DOHH2 (cell line): Measurements from ENCODE around the gene MYO5A.
"Not testable (repeated sequence)": the region's sequence is repeated elsewhere in the genome, so short reads cannot be mapped to it uniquely, and the experiment has no call there.

Experiments
- H3F3A ChIP-seq: fragments of 200-600 bp; sonication (generic), shearing (Covaris generic); 2 replicates; pipeline ENCODE4 v1.6.0; 2016; ENCODE audit warnings: antibody characterized with exemption, mild to moderate bottlenecking; ENCODE audit not compliant: control insufficient read depth, insufficient read depth
- H3K27ac ChIP-seq: fragments of 200-600 bp; sonication (generic); 2 replicates; pipeline ENCODE4 v1.5.1; 2014; ENCODE audit warnings: low read depth, mild to moderate bottlenecking, low read length, moderate library complexity
- H3K27me3 ChIP-seq: fragments of 200-600 bp; sonication (generic); 2 replicates; pipeline ENCODE4 v1.6.1; 2014; ENCODE audit warnings: mild to moderate bottlenecking, low read length, mixed read lengths; ENCODE audit not compliant: control insufficient read depth
- H3K36me3 ChIP-seq: fragments of 200-600 bp; sonication (generic); 2 replicates; pipeline ENCODE4 v1.6.1; 2014; ENCODE audit warnings: mild to moderate bottlenecking, low read length, moderate library complexity, mixed read lengths; ENCODE audit not compliant: control insufficient read depth
- H3K4me1 ChIP-seq: fragments of 200-600 bp; sonication (generic); 2 replicates; pipeline ENCODE4 v1.6.1; 2014; ENCODE audit warnings: mild to moderate bottlenecking, low read length, mixed read lengths; ENCODE audit not compliant: control insufficient read depth
- H3K4me2 ChIP-seq: fragments of 200-600 bp; sonication (generic); 2 replicates; pipeline ENCODE4 v1.6.0; 2014; ENCODE audit warnings: mild to moderate bottlenecking, low read length, moderate library complexity
- H3K4me3 ChIP-seq: fragments of 200-600 bp; sonication (generic); 2 replicates; pipeline ENCODE4 v1.5.1; 2014; ENCODE audit warnings: mild to moderate bottlenecking, low read length, mixed read lengths
- H3K79me2 ChIP-seq: fragments of 200-600 bp; sonication (generic); 2 replicates; pipeline ENCODE4 v1.6.1; 2014; ENCODE audit warnings: mild to moderate bottlenecking, low read length, mixed read lengths; ENCODE audit not compliant: control insufficient read depth
- H3K9me2 ChIP-seq: fragments of 200-600 bp; sonication (generic); replicated peaks from 2 replicates; pipeline ENCODE4 v1.6.1; 2014; ENCODE audit warnings: mild to moderate bottlenecking, low read length, mixed read lengths; ENCODE audit not compliant: control insufficient read depth
- H3K9me3 ChIP-seq: fragments of 200-600 bp; sonication (generic); 2 replicates; pipeline ENCODE4 v1.6.1; 2014; ENCODE audit warnings: antibody characterized with exemption, low read length, mixed read lengths; ENCODE audit not compliant: control insufficient read depth, insufficient read depth
- H4K20me1 ChIP-seq: fragments of 200-600 bp; sonication (generic); 2 replicates; pipeline ENCODE4 v1.6.0; 2014; ENCODE audit warnings: low read depth, mild to moderate bottlenecking, antibody characterized with exemption, low read length, moderate library complexity; ENCODE audit not compliant: control insufficient read depth, insufficient read depth
- CTCF ChIP-seq: fragments of 200-600 bp; sonication (generic); IDR thresholded peaks from one replicate; pipeline ENCODE4 v1.5.1; 2014; ENCODE audit warnings: antibody characterized with exemption, mild to moderate bottlenecking, low read depth, low read length; ENCODE audit not compliant: poor library complexity, severe bottlenecking
- EZH2phosphoT487 ChIP-seq: fragments of 200-600 bp; sonication (generic); IDR thresholded peaks from 2 replicates; pipeline ENCODE4 v1.6.1; 2017; ENCODE audit warnings: borderline replicate concordance, mild to moderate bottlenecking, antibody characterized with exemption, low read length, moderate library complexity, mixed read lengths

Gene MYO5A

GRCh38 chr15:52462806-52463360, 65.8 kb downstream of the MYO5A start:
- Histone ChIP-seq H3K27me3 (no peaks in the 10 kb centered on the region), H3F3A (0 out of 2 replicates have a peak, but pooled peaks cover 2% of the 10 kb centered on the region), H3K9me2 (no peaks in the 10 kb centered on the region), H3K9me3 (no peaks in the 10 kb centered on the region), H3K4me3 (no peak overlapping the region), H3K27ac (no peak overlapping the region), H3K36me3 (no peaks in the 10 kb centered on the region), H4K20me1 (0 out of 2 replicates have a peak, but pooled peaks cover 3% of the 10 kb centered on the region), H3K4me1 (peaks cover 28% of the 10 kb centered on the region), H3K4me2 (no peak overlapping the region), H3K79me2 (peaks cover 32% of the 10 kb centered on the region)
- TF ChIP-seq CTCF (no peak), EZH2phosphoT487 (no peak)

- H3K4me1 ChIP-seq, result peaks cover 14% of the 10 kb centered on the region
- H3K27ac ChIP-seq, result not testable (repeated sequence)
- peaks cover 31% of the 10 kb centered on the region for H3K79me2 ChIP-seq
These were observed 69.0 kb downstream of the MYO5A start for GRCh38 chr15:52459701-52460100.

GRCh38 chr15:52459265-52459664, 69.4 kb downstream of the MYO5A start:
- H4K20me1 ChIP-seq, result not testable (repeated sequence)

More at GRCh38 chr15:52459701-52460100, 69.0 kb downstream of the MYO5A start:
- H3K27me3 ChIP-seq, H3K9me3 ChIP-seq, H3K4me3 ChIP-seq, H3K36me3 ChIP-seq, H3K9me2 ChIP-seq, H4K20me1 ChIP-seq, H3K4me2 ChIP-seq, H3F3A ChIP-seq: not testable (repeated sequence)

GRCh38 chr15:52448011-52448890, 80.4 kb downstream of the MYO5A start:
- Histone ChIP-seq H3K27ac (no peak overlapping the region), H3K36me3 (no peaks in the 10 kb centered on the region), H3K9me3 (no peaks in the 10 kb centered on the region), H3K79me2 (peaks cover 13% of the 10 kb centered on the region), H3F3A (no peaks in the 10 kb centered on the region), H4K20me1 (no peaks in the 10 kb centered on the region), H3K9me2 (no peaks in the 10 kb centered on the region), H3K27me3 (no peaks in the 10 kb centered on the region), H3K4me1 (no peaks in the 10 kb centered on the region), H3K4me2 (no peak overlapping the region), H3K4me3 (no peak overlapping the region)
- TF ChIP-seq EZH2phosphoT487 (no peak), CTCF (no peak)

More at GRCh38 chr15:52459265-52459664, 69.4 kb downstream of the MYO5A start:
- H3K4me1 ChIP-seq, result peaks cover 12% of the 10 kb centered on the region
- H3K79me2 ChIP-seq, result peaks cover 30% of the 10 kb centered on the region
- not testable (repeated sequence) for H3K36me3 ChIP-seq, H3K27me3 ChIP-seq, H3F3A ChIP-seq, H3K9me2 ChIP-seq, H3K27ac ChIP-seq, H3K4me2 ChIP-seq, H3K9me3 ChIP-seq, H3K4me3 ChIP-seq
